NCI-H510A (cell line): Measurements from ENCODE around the gene CHST3.
"Not testable (repeated sequence)": the region's sequence is repeated elsewhere in the genome, so short reads cannot be mapped to it uniquely, and the experiment has no call there.

Experiments used
- DNase-seq: peaks from one replicate; lab custom pipeline; 2025; lab: John Stamatoyannopoulos, UW

Gene CHST3

DNA sequence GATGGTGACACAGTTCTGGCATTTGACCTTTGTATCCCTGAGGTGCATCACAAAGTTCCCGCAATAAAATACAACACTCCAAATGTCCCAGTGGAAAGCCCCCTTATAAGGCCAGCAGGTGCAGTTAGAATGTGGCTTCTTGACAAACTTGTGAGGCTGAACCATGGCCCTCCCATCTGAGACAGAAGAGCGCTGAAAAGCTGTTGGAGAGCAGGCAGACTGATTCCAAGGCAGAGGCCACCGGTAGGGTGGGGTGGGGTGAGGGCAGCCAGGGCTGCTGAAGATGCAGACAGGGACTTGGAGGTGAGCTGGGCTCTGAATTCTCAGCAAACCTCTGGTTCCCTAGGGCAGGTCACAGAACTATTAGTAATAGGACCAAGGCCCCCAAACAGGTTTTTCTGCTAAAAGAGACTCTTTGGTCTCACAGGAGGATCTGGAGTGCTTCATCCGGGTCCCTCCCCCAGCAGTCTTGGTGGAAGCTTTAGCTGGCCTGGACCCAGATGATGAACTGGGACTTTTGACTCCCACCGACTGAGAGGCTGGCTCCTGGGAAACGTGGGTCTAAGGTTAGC, 15.6 kb upstream of the CHST3 start:
- no peak for DNase-seq

DNA sequence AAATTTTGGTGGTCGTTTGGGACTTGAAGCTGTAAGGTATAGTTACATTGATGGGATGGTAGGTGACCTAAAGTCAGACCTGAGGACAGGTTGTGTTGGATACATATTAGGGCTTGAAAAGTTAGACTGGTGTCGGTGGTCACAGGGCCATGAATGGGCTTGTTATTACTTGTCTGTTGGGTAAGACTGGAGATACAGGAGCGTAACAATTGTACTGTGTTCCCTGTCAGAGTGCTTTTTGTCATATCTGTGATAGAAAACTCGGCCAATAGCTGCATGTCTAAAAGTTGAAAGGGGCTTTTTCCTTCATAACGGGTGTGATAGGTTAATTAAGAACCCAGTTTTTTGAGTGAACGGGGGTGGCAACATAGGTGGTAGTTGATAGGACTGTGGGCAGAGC, 13.5 kb upstream of the CHST3 start:
- DNase-seq: no peak

DNA sequence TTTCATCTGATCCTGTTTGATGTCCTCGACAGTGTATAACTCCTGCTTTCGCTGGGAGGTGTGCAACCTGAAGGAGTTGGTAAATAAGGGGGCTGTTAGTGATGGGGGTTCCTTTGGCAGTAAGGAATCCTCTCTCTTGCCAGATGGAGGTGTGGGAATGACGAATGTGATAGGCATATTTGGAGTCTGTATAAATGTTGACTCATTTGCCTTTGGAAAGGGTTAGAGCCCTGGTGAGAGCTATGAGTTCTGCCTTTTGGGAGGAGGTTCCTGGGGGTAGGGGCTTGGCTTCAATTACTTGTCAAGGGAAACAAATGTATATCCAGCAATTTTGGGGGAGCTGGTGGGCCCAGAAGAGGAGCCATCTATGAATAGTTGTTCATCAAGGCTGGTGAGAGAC, 11.4 kb upstream of the CHST3 start:
- DNase-seq: no peak

DNA sequence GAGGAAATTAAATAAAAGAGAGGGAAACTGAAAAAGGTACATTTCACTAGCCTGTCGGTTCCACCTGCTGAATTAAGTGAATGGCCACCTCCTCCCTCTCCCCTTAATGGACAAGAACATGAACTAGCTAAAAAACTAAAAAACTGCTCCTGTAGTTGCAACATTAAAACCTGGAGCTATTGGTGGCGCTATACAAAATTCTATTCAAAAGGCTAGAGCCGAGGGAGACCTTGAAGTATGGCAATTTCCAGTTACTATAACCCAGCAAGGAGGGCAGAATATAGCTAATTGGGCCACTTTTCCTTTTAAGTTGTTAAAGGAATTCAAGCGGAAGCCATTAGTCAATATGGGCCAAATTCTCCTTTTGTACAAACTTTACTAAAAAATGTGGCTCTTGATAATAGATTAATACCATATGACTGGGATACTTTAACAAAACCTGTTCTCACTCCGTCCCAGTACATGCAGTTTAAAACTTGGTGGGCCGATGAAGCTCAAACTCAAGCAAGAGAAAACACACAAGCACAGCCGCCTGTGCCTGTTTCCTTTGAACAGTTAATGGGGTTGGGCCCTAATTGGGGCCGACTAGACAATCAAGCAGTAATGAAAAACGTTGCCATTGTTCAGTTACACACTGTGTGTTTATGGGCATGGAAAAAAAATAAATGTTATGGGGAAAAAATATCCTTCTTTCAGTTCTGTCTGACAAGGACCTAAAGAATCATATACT, 6.5 kb upstream of the CHST3 start:
- no peak for DNase-seq

DNA sequence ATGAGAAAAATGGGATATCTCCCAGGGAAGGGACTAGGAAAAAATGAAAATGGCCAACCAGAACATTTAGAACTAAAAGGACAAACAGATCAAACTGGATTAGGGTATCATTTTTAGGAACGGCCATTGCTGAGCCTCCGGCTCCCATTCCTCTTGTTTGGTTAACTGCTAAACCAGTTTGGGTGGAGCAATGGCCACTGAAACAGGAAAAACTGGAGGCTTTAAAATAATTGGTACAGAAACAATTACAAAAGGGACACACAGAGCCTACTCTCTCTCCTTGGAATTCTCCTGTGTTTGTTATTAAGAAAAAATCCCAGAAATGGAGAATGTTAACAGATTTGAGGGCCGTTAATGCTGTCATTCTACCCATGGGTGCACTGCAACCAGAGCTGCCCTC, 4.7 kb upstream of the CHST3 start:
- no peak for DNase-seq

DNA sequence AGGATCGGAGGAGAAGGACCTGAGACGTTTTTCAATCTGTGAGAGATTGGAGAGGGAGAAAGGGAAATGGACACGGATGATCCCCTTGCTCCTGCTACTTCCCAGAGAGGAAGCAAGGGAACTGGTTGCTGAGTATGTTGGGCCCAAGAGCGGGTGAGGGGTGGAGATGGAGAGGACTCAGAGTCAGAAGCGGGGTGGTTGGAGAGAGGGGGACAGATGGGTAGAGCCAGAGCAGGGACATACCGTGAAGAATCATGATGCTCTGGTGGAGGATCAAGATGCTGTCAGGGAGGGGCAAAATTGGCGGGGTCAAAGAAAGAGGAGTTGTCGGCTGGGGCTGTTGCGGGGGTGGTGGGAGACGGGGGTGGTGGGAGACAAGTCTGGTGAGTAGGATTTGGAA, 2.4 kb upstream of the CHST3 start:
- no peak for DNase-seq

DNA sequence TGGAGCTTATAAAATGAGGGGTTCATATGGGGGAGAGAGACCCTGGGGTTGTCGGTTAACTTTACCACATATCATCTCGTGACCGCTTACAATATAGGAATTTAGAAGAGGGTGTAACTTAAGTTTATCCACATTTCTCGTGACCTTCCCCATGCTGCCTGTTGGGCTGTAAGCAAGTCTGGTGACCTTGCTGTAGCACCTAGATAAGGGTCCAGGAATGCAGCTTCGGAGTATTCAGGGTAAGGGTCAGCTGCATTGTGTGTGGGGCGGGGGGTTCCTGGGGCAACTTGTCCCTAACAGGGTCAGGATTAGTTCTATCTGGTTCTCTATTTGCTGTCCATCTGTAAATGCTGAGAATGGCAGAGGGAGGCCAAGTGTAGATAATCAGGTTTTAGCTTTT, 1.3 kb upstream of the CHST3 start:
- no peak for DNase-seq

DNA sequence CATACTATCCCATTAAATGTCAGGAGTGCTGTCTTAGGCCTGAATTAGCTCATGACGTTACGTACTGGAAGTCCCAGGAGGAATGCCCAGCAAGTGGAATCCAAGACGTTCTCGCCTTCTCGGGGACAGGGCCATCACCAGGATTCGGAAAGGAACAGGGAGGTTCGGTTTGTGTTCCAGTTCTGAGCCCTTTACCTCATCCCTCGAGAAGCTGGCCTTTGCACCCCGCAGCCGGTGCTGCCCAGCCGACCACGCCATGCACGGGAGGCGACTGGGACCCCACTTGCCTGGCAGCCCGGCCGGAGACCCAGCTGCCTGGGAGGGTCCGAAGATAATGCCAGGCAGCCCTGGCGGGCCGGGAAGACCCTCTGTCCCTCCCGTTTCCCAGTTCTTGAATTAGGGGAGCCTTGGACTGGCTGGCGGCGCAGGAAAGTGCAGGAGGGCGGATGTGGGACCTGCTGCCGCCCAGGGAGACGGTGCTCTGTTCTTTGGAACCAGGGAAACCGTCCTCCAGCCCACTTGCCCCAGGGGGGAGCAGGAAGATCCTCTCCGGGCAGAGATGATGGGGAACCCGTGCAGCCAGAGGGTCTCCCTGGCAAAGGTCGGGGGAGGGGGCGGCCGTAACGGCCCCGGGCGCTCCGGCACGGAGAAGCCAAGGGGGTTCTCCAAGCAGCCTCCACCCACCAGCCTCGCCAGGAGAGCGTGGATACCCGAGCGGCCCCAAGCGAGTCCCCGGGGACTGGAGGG, 671 bp upstream of the CHST3 start:
- DNase-seq: no peak

DNA sequence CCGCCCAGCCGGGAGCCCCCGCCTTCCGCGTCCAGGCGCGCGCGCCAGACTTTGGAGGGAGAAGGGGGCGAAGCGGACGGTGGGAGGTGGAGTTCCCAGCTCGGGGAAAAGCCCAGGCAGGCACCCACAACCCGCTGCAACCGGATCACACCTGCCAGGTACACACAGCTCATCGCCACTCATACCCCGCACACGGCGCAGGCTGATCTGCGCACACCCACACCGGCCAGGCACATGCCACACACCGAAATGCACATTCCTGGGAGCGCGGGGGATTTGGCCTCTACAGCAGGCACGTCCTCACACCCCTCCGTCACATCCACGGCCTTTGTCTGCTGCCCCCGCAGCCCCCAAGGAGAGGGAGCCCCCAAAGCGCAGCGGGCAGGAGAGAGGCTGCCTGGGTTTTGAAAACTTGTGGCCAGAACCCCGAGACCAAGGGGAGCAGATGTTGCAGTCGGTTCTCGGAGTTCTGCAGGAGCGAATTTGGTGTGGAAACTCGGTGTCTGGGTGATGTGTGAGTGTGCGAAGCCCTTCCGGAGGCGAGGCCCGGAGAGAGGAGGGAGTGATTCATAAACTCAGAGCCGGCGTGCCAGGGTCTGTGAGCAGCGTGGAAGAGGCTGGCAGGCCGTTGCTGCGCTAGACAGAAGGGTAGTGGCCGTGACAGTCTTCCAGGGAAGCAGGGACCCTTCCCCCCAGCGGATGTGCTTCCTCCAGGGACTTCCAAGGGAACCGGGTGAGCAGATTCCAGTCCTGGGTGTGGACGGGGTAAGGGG, 734 bp downstream of the CHST3 start:
- DNase-seq: no peak

DNA sequence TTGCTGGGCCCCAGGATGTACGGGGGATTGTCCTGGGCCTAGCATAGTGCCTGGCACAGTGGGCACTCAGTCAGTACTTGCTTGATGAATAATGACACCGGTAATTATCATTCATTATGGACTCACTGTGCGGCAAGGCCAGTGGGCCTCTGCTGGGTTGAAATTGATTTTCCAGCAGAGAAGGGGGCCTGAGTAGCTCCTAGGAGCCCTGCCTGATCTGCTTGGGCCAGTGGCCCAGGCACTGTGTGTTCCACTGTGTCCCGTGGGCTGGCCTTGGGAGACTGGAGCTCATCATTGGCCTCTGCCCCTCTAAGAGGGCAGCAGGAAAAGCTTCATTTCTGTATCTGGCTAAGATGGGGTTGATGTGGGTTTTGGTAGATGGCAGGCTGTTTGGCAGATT, 1.4 kb downstream of the CHST3 start:
- DNase-seq: no peak

DNA sequence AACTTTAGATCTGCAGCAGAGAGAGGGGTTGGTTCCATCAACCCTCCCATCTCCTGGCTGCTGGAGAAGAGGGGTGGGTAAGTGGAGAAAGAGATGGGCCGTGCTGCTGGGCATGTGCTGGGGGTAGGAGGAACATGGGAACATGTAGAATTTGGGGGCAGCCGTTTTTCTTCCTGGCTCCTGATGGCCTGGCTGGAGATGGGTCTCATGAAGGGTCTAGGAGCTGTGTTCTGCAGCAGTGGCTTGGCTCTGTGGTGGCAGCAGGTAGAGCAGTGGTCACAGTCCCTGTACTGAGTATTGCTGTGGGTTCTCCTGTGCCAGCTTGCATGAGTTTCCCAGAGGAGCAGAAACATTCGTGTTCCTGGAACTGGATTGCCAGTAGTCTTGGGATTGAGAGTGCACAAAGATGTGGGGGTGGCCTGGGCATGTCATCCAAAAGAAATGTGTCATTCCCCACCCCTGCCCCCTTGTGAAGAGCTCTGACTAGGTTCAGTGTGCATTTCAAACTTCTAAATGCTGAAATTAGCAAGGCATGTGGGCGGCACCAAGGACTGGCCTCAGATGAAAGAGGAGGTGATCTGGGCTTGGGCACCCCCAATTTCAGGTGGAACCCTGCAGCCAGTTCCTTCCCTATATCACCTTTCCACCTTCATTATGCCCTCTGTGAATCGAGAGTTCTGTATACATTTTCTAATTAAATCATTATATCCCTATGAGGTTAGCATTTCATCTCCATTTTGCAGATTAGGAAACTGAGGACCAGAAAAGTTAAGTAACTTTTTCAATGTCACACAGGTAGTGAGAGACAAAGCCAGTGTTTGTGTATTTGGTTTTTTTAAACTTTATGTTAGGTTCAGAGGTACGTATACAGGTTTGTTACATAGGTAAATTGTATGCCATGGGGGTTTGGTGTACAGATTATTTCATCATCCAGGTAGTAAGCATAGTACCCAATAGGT, 2.1 kb downstream of the CHST3 start:
- DNase-seq: no peak

DNA sequence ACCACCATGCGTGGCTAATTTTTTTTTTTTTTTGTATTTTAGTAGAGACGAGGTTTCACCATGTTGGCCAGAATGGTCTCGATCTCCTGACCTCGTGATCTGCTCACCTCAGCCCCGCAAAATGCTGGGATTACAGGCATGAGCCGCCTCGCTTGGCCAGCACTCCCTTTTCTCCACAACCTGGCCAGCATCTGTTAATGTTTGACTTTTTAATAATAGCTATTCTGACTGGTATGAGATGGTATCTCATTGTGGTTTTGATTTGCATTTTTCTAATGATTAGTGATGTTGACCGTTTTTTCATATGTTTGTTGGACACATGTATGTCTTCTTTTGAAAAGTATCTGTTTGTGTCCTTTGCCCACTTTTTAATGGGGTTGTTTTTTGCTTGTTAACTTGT, 3.8 kb downstream of the CHST3 start:
- DNase-seq: not testable (repeated sequence)

DNA sequence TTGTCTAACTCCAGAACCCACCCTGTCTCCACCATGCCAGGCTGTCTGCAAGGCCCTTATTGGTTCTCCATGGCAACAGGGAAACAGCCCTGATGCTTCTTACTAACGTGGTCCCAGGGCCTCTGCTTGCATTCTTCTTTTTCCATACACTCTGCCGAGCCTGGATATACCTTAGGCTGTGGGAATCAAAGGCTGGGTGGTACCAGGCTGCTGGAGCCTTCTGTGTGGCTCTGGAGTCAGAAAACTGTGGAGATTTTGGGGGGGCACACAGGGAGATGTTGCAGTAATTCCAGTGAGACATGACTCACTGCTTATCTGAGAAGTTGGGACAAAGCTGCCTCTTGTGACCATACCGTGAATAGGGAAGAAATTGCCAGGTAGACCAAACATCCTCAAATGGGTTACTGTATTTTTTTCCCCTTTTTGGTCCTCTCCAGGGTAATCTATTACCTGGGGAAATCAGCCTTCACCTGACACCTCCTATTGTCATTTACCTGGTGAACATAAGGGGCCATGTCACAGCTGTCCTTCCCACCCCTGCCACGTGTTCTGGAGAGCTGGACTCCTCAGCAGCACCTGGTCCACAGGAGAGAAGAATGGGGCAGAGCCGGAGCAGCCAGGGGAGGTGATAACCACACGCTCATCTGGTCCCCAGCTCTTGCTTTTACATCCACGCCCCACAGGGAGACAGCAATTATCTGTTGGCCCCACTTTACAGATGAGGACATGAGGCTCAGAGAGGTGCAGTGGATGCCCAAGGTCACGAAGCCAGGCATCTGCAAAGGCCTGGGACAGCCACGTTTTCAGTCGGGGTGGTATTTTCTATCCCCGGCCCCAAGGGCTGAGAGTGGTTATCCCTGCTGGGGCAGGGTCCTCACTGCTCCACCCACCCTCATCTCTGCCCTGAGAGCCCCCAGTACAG, 4.6 kb downstream of the CHST3 start:
- DNase-seq: no peak

DNA sequence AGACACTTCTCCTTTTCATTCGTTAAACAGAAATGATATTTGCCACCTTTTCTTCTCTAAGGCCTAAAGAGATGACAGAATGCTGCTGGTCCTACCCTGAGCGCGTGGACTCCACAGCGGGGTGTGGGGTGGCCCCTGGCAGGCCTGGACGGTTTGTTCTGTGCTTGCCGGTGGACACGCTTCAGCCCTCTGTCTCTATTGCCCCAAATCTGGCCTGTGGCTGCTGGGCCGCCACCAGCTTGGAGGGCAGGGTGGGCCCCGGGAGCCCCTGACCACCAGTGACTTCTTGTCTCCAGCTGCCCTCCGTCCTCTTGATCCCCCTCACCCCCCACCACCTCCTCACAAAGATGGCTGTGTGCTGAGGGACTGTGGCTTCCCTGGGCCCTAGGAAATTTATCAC, 5.7 kb downstream of the CHST3 start:
- no peak for DNase-seq

DNA sequence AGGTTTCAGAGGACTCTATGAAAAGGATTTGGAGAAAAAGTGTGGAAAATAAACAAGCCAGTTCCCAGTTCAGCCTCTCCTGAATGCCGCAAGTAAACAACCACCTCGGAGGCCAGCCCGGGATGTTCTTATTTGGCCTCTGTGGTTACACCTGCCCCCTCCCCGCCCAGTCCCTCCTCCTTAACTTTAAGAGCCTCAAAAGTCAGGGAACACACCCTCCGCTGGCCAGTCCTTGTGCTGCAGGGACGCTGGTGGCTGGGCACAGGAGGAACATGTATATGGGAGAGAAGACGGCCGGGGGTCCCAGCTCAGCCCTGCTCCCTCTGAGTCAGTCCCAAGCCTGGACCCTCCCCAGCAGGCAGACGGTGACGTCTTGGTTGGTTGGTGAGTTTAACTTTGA, 6.1 kb downstream of the CHST3 start:
- DNase-seq: no peak

DNA sequence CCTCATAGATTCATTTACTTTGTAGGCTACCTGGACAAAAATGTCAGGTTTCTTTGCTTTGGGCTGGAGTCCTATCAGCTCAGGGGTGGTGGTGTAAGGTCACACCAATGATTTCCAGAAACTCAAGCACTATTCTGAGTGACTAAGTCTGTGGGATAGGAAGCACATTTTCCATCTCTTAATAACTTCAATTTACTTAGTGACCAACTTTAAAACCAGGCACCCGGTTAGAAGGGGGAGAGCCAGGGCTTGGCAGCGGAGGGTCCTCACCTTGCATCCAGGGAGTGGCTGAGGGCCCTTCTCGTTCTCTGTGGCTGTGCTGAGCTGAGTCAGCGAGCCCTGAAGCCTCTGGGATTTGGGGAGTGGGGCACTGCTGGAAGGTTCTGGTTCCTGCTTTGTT, 6.7 kb downstream of the CHST3 start:
- DNase-seq: no peak

DNA sequence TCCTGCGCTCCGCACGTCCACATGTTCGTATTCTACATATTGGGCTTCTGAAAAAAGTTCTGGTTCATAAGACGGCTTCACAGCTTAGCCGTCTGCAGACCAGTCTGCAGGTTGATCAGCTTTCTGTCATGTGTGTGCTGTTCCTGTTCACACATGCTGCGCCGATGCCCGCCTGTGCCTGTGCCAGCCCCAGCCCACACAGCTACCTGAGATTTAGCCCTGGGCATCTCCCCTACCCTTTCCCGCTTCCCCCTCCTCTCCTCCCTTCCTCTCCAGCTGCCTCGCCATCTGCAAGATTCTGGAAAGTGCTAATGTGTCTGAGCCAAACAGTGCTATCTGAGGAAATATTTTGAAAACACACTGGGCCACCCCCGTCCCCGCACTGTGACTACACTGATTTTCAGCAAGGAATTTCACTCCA, 7.1 kb downstream of the CHST3 start:
- no peak for DNase-seq

DNA sequence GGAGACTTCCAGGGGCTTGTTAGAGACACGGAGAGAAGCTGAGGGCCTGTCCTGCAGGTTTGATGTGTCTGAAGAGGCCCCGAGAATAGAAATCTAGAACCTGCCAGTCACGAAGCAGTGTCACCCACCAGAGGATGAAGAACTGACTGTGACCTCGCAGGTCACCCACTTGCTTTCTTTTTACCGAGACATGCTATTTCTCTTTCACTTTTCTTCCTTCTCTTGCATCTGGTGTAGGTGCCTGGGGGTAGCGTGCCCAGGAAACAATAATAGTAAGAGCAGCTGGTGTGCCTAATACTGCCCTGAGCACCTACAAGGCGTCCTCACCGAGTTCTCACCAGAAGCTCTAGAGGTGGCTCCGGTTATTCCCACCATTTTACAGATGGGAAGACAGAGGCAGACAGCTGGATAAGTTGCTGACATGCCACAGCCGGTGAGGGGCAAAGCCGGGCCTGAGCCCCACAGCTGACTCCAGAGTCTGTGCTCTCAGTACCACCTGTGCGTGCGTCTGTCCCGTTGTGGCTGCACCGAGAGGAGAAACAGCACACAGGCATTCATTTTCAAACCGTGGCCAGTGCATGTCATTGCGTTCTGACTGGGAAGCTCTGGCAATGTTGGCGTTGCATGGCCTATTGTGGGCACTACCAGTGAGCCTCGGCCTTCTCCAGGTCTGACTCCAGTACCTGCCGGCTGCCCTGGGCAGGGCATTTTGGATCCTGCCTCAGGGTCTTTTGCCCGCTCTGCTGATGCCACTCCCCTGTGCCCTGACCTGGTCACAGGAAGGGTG, 7.8 kb downstream of the CHST3 start:
- DNase-seq: no peak
